Measurements from ENCODE around the gene COL15A1.

Gene COL15A1

GRCh38 chr9:99049228-99049627, 105.5 kb downstream of the COL15A1 start:
- no peak for TF ChIP-seq GATA1 (IDR thresholded peaks at IDR 0.05; ENCODE audit: low read depth, low read length)
- TF ChIP-seq POLR2A (IDR thresholded peaks at IDR 0.05; ENCODE audit: low read length), result no peak
- DNase-seq, result no peak

- no peak for TF ChIP-seq POLR2A (IDR thresholded peaks at IDR 0.05; ENCODE audit: low read length)
- no peak for TF ChIP-seq GATA1 (IDR thresholded peaks at IDR 0.05; ENCODE audit: low read depth, low read length)
- no peak for DNase-seq
Observed at GRCh38 chr9:99049641-99050040, 105.9 kb downstream of the COL15A1 start.

GRCh38 chr9:99050292-99050911, 106.7 kb downstream of the COL15A1 start:
- TF ChIP-seq POLR2A (IDR thresholded peaks at IDR 0.05; ENCODE audit: low read length) (no peak), GATA1 (IDR thresholded peaks at IDR 0.05; ENCODE audit: low read depth, low read length) (no peak)
- DNase-seq, result no peak

GRCh38 chr9:99050924-99051323, 107.2 kb downstream of the COL15A1 start:
- TF ChIP-seq GATA1 (IDR thresholded peaks at IDR 0.05; ENCODE audit: low read depth, low read length), result no peak
- no peak for TF ChIP-seq POLR2A (IDR thresholded peaks at IDR 0.05; ENCODE audit: low read length)
- DNase-seq, result no peak

- TF ChIP-seq POLR2A (IDR thresholded peaks at IDR 0.05; ENCODE audit: low read length), result no peak
- TF ChIP-seq GATA1 (IDR thresholded peaks at IDR 0.05; ENCODE audit: low read depth, low read length), result no peak
- peak in 1 of 2 experiments; percentile 14 for DNase-seq
Observed at GRCh38 chr9:99051406-99051805, 107.7 kb downstream of the COL15A1 start.

GRCh38 chr9:99051851-99052250, 108.1 kb downstream of the COL15A1 start:
- TF ChIP-seq GATA1 (IDR thresholded peaks at IDR 0.05; ENCODE audit: low read depth, low read length) (no peak), POLR2A (IDR thresholded peaks at IDR 0.05; ENCODE audit: low read length) (no peak)
- DNase-seq, result no peak

GRCh38 chr9:99052815-99053715, 109.4 kb downstream of the COL15A1 start:
- TF ChIP-seq GATA1 (IDR thresholded peaks at IDR 0.05; ENCODE audit: low read depth, low read length) (no peak), POLR2A (IDR thresholded peaks at IDR 0.05; ENCODE audit: low read length) (no peak)
- DNase-seq, result no peak

GRCh38 chr9:99054581-99054980, 110.9 kb downstream of the COL15A1 start:
- DNase-seq, result no peak
- TF ChIP-seq POLR2A (IDR thresholded peaks at IDR 0.05; ENCODE audit: low read length) (no peak), GATA1 (IDR thresholded peaks at IDR 0.05; ENCODE audit: low read depth, low read length) (no peak)

- no peak for TF ChIP-seq GATA1 (IDR thresholded peaks at IDR 0.05; ENCODE audit: low read depth, low read length)
- TF ChIP-seq POLR2A (IDR thresholded peaks at IDR 0.05; ENCODE audit: low read length), result no peak
- no peak for DNase-seq
Observed at GRCh38 chr9:99055384-99055783, 111.7 kb downstream of the COL15A1 start.

GRCh38 chr9:99056186-99056585, 112.5 kb downstream of the COL15A1 start:
- no peak for DNase-seq

GRCh38 chr9:99056886-99057664, 113.4 kb downstream of the COL15A1 start:
- no peak for DNase-seq
- TF ChIP-seq POLR2A (IDR thresholded peaks at IDR 0.05; ENCODE audit: low read length), result no peak

More at GRCh38 chr9:99056186-99056585, 112.5 kb downstream of the COL15A1 start:
- TF ChIP-seq POLR2A (IDR thresholded peaks at IDR 0.05; ENCODE audit: low read length) (no peak), GATA1 (IDR thresholded peaks at IDR 0.05; ENCODE audit: low read depth, low read length) (no peak)

- TF ChIP-seq GATA1 (IDR thresholded peaks at IDR 0.05; ENCODE audit: low read depth, low read length) (no peak), POLR2A (IDR thresholded peaks at IDR 0.05; ENCODE audit: low read length) (no peak)
- DNase-seq, result peak; percentile 36 to 71
Observed at GRCh38 chr9:99057665-99058625, 114.2 kb downstream of the COL15A1 start.
